Measurements from ENCODE around the gene PRICKLE2. TPM values are rescaled to one million over a fixed set of nuclear protein-coding genes. Genes with fewer than 3 reads are reported as not detected.

PRICKLE2 gene
- total RNA-seq, 1 experiment from 2014 or later: 5.6 TPM

GRCh38 chr3:64238971-64239667, 13.9 kb upstream of the PRICKLE2 start (continued):
- TF ChIP-seq ATF3 (CRISPR knock-in tag; conservative IDR thresholded peaks at IDR 0.05): 0 out of 2 replicates have a peak, but pooled peaks have one; percentile 43
- peak; percentile 42; the same call in 1 of the 2 replicates for TF ChIP-seq SP1 (CRISPR knock-in tag; conservative IDR thresholded peaks at IDR 0.05)
- no peak for TF ChIP-seq ZNF671 (CRISPR knock-in tag; IDR thresholded peaks at IDR 0.05)

- H3K36me3 Mint-ChIP-seq: peaks cover 11% of the 10 kb centered on the region
- ATAC-seq: no peak
- no peaks in the 10 kb centered on the region for H3K27me3 Mint-ChIP-seq (ENCODE audit: low read depth)
- no peak overlapping the region for H3K27ac Mint-ChIP-seq
- peaks cover 12% of the 10 kb centered on the region for H3K9me3 Mint-ChIP-seq
- H3K4me3 Mint-ChIP-seq: no peak overlapping the region
- H3K4me1 Mint-ChIP-seq: peaks cover 14% of the 10 kb centered on the region
- DNase-seq (ENCODE audit: low spot score): no peak
- ChIA-PET POLR2A (interaction anchor here (1.1 to 1.3 kb wide), 2 partner anchors 12 to 204 kb away, joined by 3 to 4 read pairs; partner anchors contain the start of gene PRICKLE2), CTCF (interaction anchor here (0.7 to 0.8 kb wide), 2 partner anchors 11 to 207 kb away, joined by 3 read pairs; no protein-coding TSS in a partner anchor)
- TF ChIP-seq NFYB (CRISPR knock-in tag; conservative IDR thresholded peaks at IDR 0.05; ENCODE audit: low read depth) (no peak), HMGA2 (CRISPR knock-in tag; IDR thresholded peaks at IDR 0.05) (no peak)
These were observed 11.8 kb upstream of the PRICKLE2 start for GRCh38 chr3:64237083-64237482.

GRCh38 chr3:64235605-64236004, 10.3 kb upstream of the PRICKLE2 start:
- Mint-ChIP-seq H3K27me3 (ENCODE audit: low read depth) (no peaks in the 10 kb centered on the region), H3K4me3 (no peak overlapping the region), H3K36me3 (peaks cover 11% of the 10 kb centered on the region), H3K9me3 (peaks cover 12% of the 10 kb centered on the region), H3K4me1 (peaks cover 14% of the 10 kb centered on the region), H3K27ac (no peak overlapping the region)
- ATAC-seq (no peak), DNase-seq (ENCODE audit: low spot score) (no peak)
- ChIA-PET CTCF (no interaction called here), POLR2A (no interaction called here)
- no peak for TF ChIP-seq ATF6 (CRISPR knock-in tag; IDR thresholded peaks at IDR 0.05)
- no peak for TF ChIP-seq TEAD1 (CRISPR knock-in tag; IDR thresholded peaks at IDR 0.05)
- TF ChIP-seq ZNF512 (CRISPR knock-in tag; IDR thresholded peaks at IDR 0.05; ENCODE audit: borderline replicate concordance): no peak
- no peak for TF ChIP-seq EMX1 (CRISPR knock-in tag; IDR thresholded peaks at IDR 0.05)
- TF ChIP-seq ZNF423 (CRISPR knock-in tag; IDR thresholded peaks at IDR 0.05): no peak

- H3K27me3 Mint-ChIP-seq (ENCODE audit: low read depth): no peaks in the 10 kb centered on the region
- H3K9me3 Mint-ChIP-seq: peaks cover 12% of the 10 kb centered on the region
- TF ChIP-seq ZNF317 (CRISPR knock-in tag; IDR thresholded peaks at IDR 0.05; ENCODE audit: borderline replicate concordance, low read depth) (no peak), ZNF232 (CRISPR knock-in tag; IDR thresholded peaks at IDR 0.05) (no peak), OVOL2 (CRISPR knock-in tag; IDR thresholded peaks at IDR 0.05; ENCODE audit: borderline replicate concordance) (no peak), ATF3 (CRISPR knock-in tag; conservative IDR thresholded peaks at IDR 0.05) (no peak), TP53 (CRISPR knock-in tag; IDR thresholded peaks at IDR 0.05) (no peak), JUN (CRISPR knock-in tag; IDR thresholded peaks at IDR 0.05) (no peak), FOXJ3 (CRISPR knock-in tag; IDR thresholded peaks at IDR 0.05; ENCODE audit: borderline replicate concordance) (no peak), ZNF425 (CRISPR knock-in tag; conservative IDR thresholded peaks at IDR 0.05) (no peak)
- H3K4me3 Mint-ChIP-seq: no peak overlapping the region
- DNase-seq (ENCODE audit: low spot score): no peak
- no peak overlapping the region for H3K27ac Mint-ChIP-seq
- ChIA-PET CTCF (no interaction called here), POLR2A (no interaction called here)
- H3K36me3 Mint-ChIP-seq: peaks cover 11% of the 10 kb centered on the region
- ATAC-seq: no peak
- H3K4me1 Mint-ChIP-seq: peaks cover 16% of the 10 kb centered on the region
These were observed 9.3 kb upstream of the PRICKLE2 start for GRCh38 chr3:64234571-64234970.
